Bronchial epithelial cell (primary cell): ENCODE measurements around the gene SIGLEC1. TPM values are rescaled to one million over a fixed set of nuclear protein-coding genes. Genes with fewer than 3 reads are reported as not detected.
A peak's percentile ranks its signal among the peaks of the same experiment; 100 is the strongest.

ENCODE experiments used
- DNase-seq: peaks from one replicate; pipeline ENCODE4 v3.0.0-alpha.2; 2010; ENCODE audit warnings: low read depth
- FAIRE-seq: peaks from 2 replicates; lab custom pipeline; 2011; peaks lifted over from hg19 to GRCh38; lab: Jason Lieb, UNC
- H3K27me3 ChIP-seq: 2 replicates; pipeline ENCODE4 v1.5.1; 2011; ENCODE audit warnings: low read length; ENCODE audit not compliant: control insufficient read depth, insufficient read depth
- H3K36me3 ChIP-seq: 2 replicates; pipeline ENCODE4 v1.5.1; 2011; ENCODE audit warnings: low read length; ENCODE audit not compliant: control insufficient read depth, insufficient read depth
- H3K4me3 ChIP-seq: 2 replicates; pipeline ENCODE4 v1.5.1; 2011; ENCODE audit warnings: mild to moderate bottlenecking, low read depth, low read length, control low read depth
- CTCF ChIP-seq: IDR thresholded peaks from 2 replicates; pipeline ENCODE4 v1.5.1; 2011; ENCODE audit warnings: mild to moderate bottlenecking, moderate library complexity, low read length, control low read depth, inconsistent platforms; ENCODE audit not compliant: insufficient read depth, severe bottlenecking
- total RNA-seq: library from RNA; depleted of rRNA; stranded (reverse); fragments of >200 nt; gene quantifications from 2 replicates; pipeline ENCODE4 v1.2.1, GENCODE V29; 2014

The SIGLEC1 gene
- total RNA-seq, 1 donor from 2014 or later: not detected

GRCh38 chr20:3731944-3732326 lies 19.5 kb upstream of the SIGLEC1 start:
- FAIRE-seq: no peak
- DNase-seq: no peak
- no peak overlapping the region for H3K4me3 ChIP-seq
- H3K36me3 ChIP-seq: no peaks in the 10 kb centered on the region
- H3K27me3 ChIP-seq: peaks cover 3% of the 10 kb centered on the region
- no peak for TF ChIP-seq CTCF

- Histone ChIP-seq H3K4me3 (no peak overlapping the region), H3K27me3 (peaks cover 4% of the 10 kb centered on the region), H3K36me3 (no peaks in the 10 kb centered on the region)
- no peak for FAIRE-seq
- DNase-seq: no peak
- TF ChIP-seq CTCF: no peak
Measured at GRCh38 chr20:3730803-3731672, 18.6 kb upstream of the SIGLEC1 start.

DNA sequence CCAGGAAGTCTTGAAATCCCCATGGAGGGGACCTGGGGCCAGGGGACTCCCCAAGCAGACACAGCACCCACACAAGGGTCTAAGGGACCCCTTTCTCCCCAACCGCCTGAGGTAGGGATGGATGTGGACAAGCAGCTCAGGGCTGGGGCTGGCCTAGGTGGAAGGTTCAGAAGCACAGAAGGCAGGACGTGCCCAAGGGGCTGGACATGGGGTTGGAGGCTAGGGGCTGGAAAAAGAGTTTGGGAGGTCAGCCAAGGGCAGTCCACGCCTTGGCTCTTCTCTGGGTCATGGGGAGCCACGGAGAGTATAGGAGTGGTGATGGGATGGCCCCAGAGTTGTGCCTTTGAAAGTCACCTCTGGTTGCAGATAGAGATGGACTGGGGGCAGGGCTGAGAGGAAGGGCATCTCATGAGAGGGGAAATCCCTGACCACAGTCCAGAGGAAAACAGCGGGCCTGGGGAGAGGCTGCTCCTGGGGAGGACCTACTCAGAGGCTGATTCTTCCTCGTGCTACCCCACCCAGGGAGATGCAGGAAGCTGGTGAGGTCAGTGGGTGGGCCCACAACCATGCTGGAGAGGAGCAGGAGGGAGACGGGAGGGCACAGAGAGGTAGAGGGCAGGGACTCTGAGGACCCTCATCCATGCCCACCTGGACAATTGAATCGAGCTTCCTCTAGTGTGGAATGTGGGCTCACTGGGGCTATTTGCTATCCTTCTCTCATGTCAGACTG lies 17.6 kb upstream of the SIGLEC1 start:
- Histone ChIP-seq H3K4me3 (no peak overlapping the region), H3K27me3 (peaks cover 7% of the 10 kb centered on the region), H3K36me3 (no peaks in the 10 kb centered on the region)
- DNase-seq (no peak), FAIRE-seq (no peak)
- TF ChIP-seq CTCF: no peak

- no peaks in the 10 kb centered on the region for H3K36me3 ChIP-seq
- no peak for TF ChIP-seq CTCF
- FAIRE-seq (peak; percentile 58), DNase-seq (no peak)
- peaks cover 7% of the 10 kb centered on the region for H3K27me3 ChIP-seq
- no peak overlapping the region for H3K4me3 ChIP-seq
Measured at GRCh38 chr20:3729378-3729777, 17.0 kb upstream of the SIGLEC1 start.

DNA sequence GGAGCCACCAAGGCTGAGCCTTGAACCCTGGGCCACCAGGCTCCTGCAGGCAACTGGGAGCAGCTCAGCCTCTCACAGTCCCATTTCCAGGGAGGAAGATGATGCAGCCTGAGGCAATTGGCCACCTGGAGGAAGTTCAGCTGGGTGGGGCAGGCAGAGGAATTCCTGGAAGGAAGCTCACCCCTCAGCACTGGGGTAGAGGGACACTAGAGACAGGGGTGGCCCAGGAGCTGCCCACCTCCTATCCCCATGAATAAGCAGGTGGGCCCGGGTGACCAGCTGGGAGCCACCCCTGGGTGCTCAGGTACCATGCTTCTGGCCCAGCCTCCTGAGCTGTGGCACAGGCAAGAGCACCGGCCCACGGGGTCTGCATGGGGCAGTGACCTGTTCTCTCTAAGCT lies 16.5 kb upstream of the SIGLEC1 start:
- FAIRE-seq (no peak), DNase-seq (no peak)
- no peak for TF ChIP-seq CTCF
- no peak overlapping the region for H3K4me3 ChIP-seq
- peaks cover 7% of the 10 kb centered on the region for H3K27me3 ChIP-seq
- no peaks in the 10 kb centered on the region for H3K36me3 ChIP-seq
